GM06990 (cell line): ENCODE data around the gene RNPC3.

Source experiments
- DNase-seq: peaks from one replicate; pipeline ENCODE4 v3.0.0-alpha.2; 2011; ENCODE audit not compliant: insufficient read length; ENCODE audit errors: extremely low read depth
- H3K27me3 ChIP-seq: replicated peaks from 2 replicates; pipeline ENCODE4 v1.6.0; 2011; ENCODE audit warnings: low read length; ENCODE audit not compliant: control insufficient read depth, insufficient read depth
- H3K36me3 ChIP-seq: 2 replicates; pipeline ENCODE4 v1.5.1; 2011; ENCODE audit warnings: low read length; ENCODE audit not compliant: control insufficient read depth, insufficient read depth
- H3K4me3 ChIP-seq: replicated peaks from 2 replicates; pipeline ENCODE4 v1.5.1; 2011; ENCODE audit warnings: low read depth, mild to moderate bottlenecking, control low read depth, low read length
- CTCF ChIP-seq: IDR thresholded peaks from 2 replicates; pipeline ENCODE4 v1.5.1; 2011; ENCODE audit warnings: low read length, control low read depth, mild to moderate bottlenecking, inconsistent platforms; ENCODE audit not compliant: insufficient read depth, poor library complexity, severe bottlenecking

The RNPC3 gene

GRCh38 chr1:103525607-103526507 is at the start of gene RNPC3:
Gene RNPC3, plus strand, starts transcription at chr1:103525699. Its CDS starts 372 bp downstream, at chr1:103526071.
- peaks cover 3% of the 10 kb centered on the region for H3K36me3 ChIP-seq
- H3K27me3 ChIP-seq: no peaks in the 10 kb centered on the region
- DNase-seq: peak; percentile 85
- TF ChIP-seq CTCF: peak; percentile 16
- H3K4me3 ChIP-seq: peak within 1 kb of the TSS; percentile 96

GRCh38 chr1:103477101-103477500 is 48.4 kb upstream of the RNPC3 start:
- no peak for TF ChIP-seq CTCF
- Histone ChIP-seq H3K27me3 (no peaks in the 10 kb centered on the region), H3K4me3 (no peak overlapping the region), H3K36me3 (no peaks in the 10 kb centered on the region)
- DNase-seq: no peak

- H3K27me3 ChIP-seq: no peaks in the 10 kb centered on the region
- TF ChIP-seq CTCF: no peak
- H3K36me3 ChIP-seq: no peaks in the 10 kb centered on the region
- no peak for DNase-seq
- no peak overlapping the region for H3K4me3 ChIP-seq
Measured at GRCh38 chr1:103489935-103490334, 35.6 kb upstream of the RNPC3 start.

- Histone ChIP-seq H3K4me3 (no peak overlapping the region), H3K36me3 (no peaks in the 10 kb centered on the region)
Measured at GRCh38 chr1:103492003-103492625, 33.4 kb upstream of the RNPC3 start.

GRCh38 chr1:103496014-103496635 is 29.4 kb upstream of the RNPC3 start:
- no peak for DNase-seq
- no peak overlapping the region for H3K4me3 ChIP-seq
- no peaks in the 10 kb centered on the region for H3K27me3 ChIP-seq
- no peak for TF ChIP-seq CTCF
- H3K36me3 ChIP-seq: no peaks in the 10 kb centered on the region

More at GRCh38 chr1:103492003-103492625, 33.4 kb upstream of the RNPC3 start:
- TF ChIP-seq CTCF: no peak
- no peak for DNase-seq
- no peaks in the 10 kb centered on the region for H3K27me3 ChIP-seq
